Right lobe of liver (tissue), 6 donors: Measurements from ENCODE around the gene TM2D1. TPM values are rescaled to one million over a fixed set of nuclear protein-coding genes. Genes with fewer than 3 reads are reported as not detected.

Source experiments
- ATAC-seq, 4 donors: fragments of 200-7000 bp; cut with Tn5 transposase; one replicate each; pipeline ENCODE4 v1.9.1; 2020; ENCODE audit warnings: mild to moderate bottlenecking in 4 of 4, moderate library complexity in 4 of 4
- DNase-seq, 3 donors: peaks; one replicate each; pipeline ENCODE4 v3.0.0-alpha.2; 2020
- H3K27ac ChIP-seq, 3 donors: fragments of 200-600 bp; one replicate each; pipeline ENCODE4 v1.8.0; 2022
- H3K27me3 ChIP-seq, 2 donors: fragments of 200-600 bp; one replicate each; pipeline ENCODE4 v1.8.0; 2022
- H3K36me3 ChIP-seq, 4 donors: fragments of 200-600 bp; sonication (generic) in 1 of 4; one replicate each; pipeline versions ENCODE4 v1.5.1 to v1.8.0; 2017 to 2022; ENCODE audit warnings: control low read depth in 1 of 4
- H3K4me1 ChIP-seq, 4 donors: fragments of 200-600 bp; sonication (generic) in 1 of 4; one replicate each; pipeline versions ENCODE4 v1.5.1 to v1.8.0; 2017 to 2022; ENCODE audit warnings: control low read depth in 1 of 4
- H3K4me3 ChIP-seq, 3 donors: fragments of 200-600 bp; one replicate each; pipeline ENCODE4 v1.8.0; 2022
- H3K9me3 ChIP-seq, 4 donors: fragments of 200-600 bp; sonication (generic) in 1 of 4; one replicate each; pipeline versions ENCODE4 v1.5.1 to v1.8.0; 2017 to 2022; ENCODE audit warnings: control low read depth in 1 of 4
- POLR2A ChIP-seq: fragments of 450-650 bp; IDR thresholded peaks from one replicate; pipeline ENCODE4 v1.6.1; 2017; ENCODE audit warnings: antibody characterized with exemption, mild to moderate bottlenecking
- WGBS: methylation state at CpG from one replicate; pipeline ENCODE4 v1.1.6; 2018; ENCODE audit warnings: low coverage, low lambda C conversion rate; ENCODE audit not compliant: insufficient coverage; ENCODE audit errors: missing lambda C conversion rate; 5-methylcytosine and 5-hydroxymethylcytosine counted together
- intact Hi-C, 2 donors: fragments of 100-400 bp; cut with DNase I; formaldehyde crosslinking; loops; one replicate each; pipeline versions ENCODE4 v1.11.2 to v1.14.1; 2022
- long read RNA-seq: library from polyadenylated mRNA; unstranded; transcript quantifications from one replicate; pipeline ENCODE4 v2.0.0, GENCODE V29; 2019
- total RNA-seq, 6 experiments: library from RNA; depleted of rRNA in 2 of 6; stranded (reverse); fragments of >200 nt in 2 of 6; fragmentation: NEBNext Ultra II Directional in 3 of 6; extraction: Animal tissue kit (Norgen Biotek cat#: 25700) in 3 of 6; gene quantifications; one replicate each; pipeline versions ENCODE4 v1.1.0 to v1.2.4, GENCODE V29; 2016 to 2023
- TF ChIP-seq, protein P1 (sequence below), 4 donors: fragments of 200-600 bp in 3 of 4; fragments of 450-650 bp in 1 of 4; IDR thresholded peaks; one replicate each; pipeline versions ENCODE4 v1.5.1 to v1.8.0; 2016 to 2022; ENCODE audit warnings: antibody characterized with exemption in 4 of 4, mild to moderate bottlenecking in 2 of 4
- donor health status: DM: no; HTN: yes; CAD: no.
- donor health status: DM: no; HTN: no; CAD: no.
- donor health status: DM: no; HTN: no; CAD: no.
- donor health status: DM: no; HTN: yes; CAD: no.
- donor health status: DM: no; HTN: yes; CAD: no.

The TM2D1 gene
- total RNA-seq, result 10 to 100 TPM; 15.0 to 24.5 (median 20.3) TPM
- long read RNA-seq, partial matches to known transcripts, result 0 of 4 reads
- long read RNA-seq, other reads (novel, unspliced or antisense), result 0 of 4 reads

DNA sequence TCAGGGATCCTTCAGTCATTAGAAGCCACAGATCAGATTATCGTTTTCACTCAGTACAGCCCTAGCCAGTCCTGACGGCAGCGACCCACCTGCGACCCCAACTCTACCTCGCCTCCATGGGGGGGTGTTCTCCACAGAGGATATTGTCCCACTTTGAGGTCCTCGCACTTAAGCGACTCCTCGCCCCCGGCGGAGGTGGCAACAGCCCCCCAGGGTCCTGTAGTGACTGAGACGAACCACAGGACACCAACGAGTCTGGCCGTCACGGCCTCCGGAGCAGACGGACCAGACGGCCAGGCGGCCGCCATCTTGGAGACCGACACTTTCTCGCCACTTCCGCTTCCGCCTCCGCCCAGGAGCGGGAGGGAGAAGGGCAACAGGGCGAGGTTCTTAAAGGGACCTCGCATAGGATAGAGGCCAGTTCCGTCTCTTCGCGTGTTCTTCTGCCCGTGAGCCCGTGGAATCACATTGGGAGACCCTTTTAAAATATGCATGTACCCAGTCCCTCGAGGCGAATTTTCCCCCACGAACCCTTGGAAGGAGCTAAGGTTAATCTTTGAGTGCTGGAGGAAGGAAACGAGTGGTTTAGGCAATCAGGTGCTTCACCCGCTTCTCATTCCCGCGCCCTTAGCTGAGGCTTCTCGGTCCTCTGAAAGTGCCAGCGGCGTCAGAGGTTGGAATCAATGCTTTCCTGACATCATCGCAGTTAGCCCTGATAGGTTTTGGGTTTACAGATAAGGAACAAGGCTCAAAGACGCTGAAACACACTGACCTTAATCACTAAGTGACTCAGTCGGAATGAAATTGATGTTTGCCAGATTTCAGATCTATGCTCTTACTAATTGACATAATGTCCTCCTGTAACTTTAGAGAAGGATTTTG, at the start of gene TM2D1:
TM2D1 (minus strand) TSS at position 329 of the 882 bp plus-strand sequence; CDS start at position 308, 21 bp downstream.
- peak; percentile 91 for TF ChIP-seq POLR2A
- TF ChIP-seq, protein P1, sequence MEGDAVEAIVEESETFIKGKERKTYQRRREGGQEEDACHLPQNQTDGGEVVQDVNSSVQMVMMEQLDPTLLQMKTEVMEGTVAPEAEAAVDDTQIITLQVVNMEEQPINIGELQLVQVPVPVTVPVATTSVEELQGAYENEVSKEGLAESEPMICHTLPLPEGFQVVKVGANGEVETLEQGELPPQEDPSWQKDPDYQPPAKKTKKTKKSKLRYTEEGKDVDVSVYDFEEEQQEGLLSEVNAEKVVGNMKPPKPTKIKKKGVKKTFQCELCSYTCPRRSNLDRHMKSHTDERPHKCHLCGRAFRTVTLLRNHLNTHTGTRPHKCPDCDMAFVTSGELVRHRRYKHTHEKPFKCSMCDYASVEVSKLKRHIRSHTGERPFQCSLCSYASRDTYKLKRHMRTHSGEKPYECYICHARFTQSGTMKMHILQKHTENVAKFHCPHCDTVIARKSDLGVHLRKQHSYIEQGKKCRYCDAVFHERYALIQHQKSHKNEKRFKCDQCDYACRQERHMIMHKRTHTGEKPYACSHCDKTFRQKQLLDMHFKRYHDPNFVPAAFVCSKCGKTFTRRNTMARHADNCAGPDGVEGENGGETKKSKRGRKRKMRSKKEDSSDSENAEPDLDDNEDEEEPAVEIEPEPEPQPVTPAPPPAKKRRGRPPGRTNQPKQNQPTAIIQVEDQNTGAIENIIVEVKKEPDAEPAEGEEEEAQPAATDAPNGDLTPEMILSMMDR (IDR thresholded peaks at IDR 0.05), result no peak
- H3K36me3 ChIP-seq, result no peaks in the 10 kb centered on the region
- peaks cover 0 to 25% (median 4%) of the 10 kb centered on the region in 4 donors for H3K4me1 ChIP-seq
- intact Hi-C loops, result no loop called here
- no peaks in the 10 kb centered on the region for H3K27me3 ChIP-seq
- peak; percentile 88 to 94 (median 92) for DNase-seq
- H3K27ac ChIP-seq, result peak within 1 kb of the TSS; percentile 75 to 96 (median 92)
- peak; percentile 98 to 99 (median 99) for ATAC-seq
- no peaks in the 10 kb centered on the region for H3K9me3 ChIP-seq
- 0% methylated on average over 42 of the region's 45 CpGs for whole genome bisulfite sequencing
- peak within 1 kb of the TSS; percentile 71 to 98 (median 89) for H3K4me3 ChIP-seq

- peaks cover 0 to 56% (median 0%) of the 10 kb centered on the region in 4 donors for H3K36me3 ChIP-seq
- no peak overlapping the region for H3K27ac ChIP-seq
- intact Hi-C loops, result no loop called here
- no peak for DNase-seq
- H3K27me3 ChIP-seq, result no peaks in the 10 kb centered on the region
- H3K9me3 ChIP-seq, result no peaks in the 10 kb centered on the region
- H3K4me3 ChIP-seq, result no peak overlapping the region
- no peaks in the 10 kb centered on the region for H3K4me1 ChIP-seq
- WGBS, result 69% methylated on average over 1 of the region's 1 CpG
- ATAC-seq, result no peak
- TF ChIP-seq, protein P1 (IDR thresholded peaks at IDR 0.05), result no peak
- TF ChIP-seq POLR2A, result no peak
Measured at GRCh38 chr1:61770131-61770530, 45.2 kb upstream of the TM2D1 start.

- ATAC-seq, result no peak
- intact Hi-C loops, result no loop called here
Measured at GRCh38 chr1:61757950-61758349, 33.0 kb upstream of the TM2D1 start.

GRCh38 chr1:61756773-61757172, 31.8 kb upstream of the TM2D1 start:
- DNase-seq (no peak), ATAC-seq (no peak)
- Histone ChIP-seq H3K27me3 (no peaks in the 10 kb centered on the region), H3K36me3 (no peaks in the 10 kb centered on the region), H3K4me3 (no peak overlapping the region), H3K27ac (no peak overlapping the region), H3K9me3 (no peaks in the 10 kb centered on the region), H3K4me1 (peaks cover 0 to 6% (median 2%) of the 10 kb centered on the region in 4 donors)
- WGBS, result 84% methylated on average over 3 of the region's 3 CpGs
- intact Hi-C loops, result no loop called here
- TF ChIP-seq, protein P1 (IDR thresholded peaks at IDR 0.05), result no peak
- TF ChIP-seq POLR2A, result no peak

More at GRCh38 chr1:61757950-61758349, 33.0 kb upstream of the TM2D1 start:
- DNase-seq, result no peak
- H3K27me3 ChIP-seq, result no peaks in the 10 kb centered on the region
- H3K4me3 ChIP-seq, result no peak overlapping the region
- no peaks in the 10 kb centered on the region for H3K9me3 ChIP-seq
- peaks cover 0 to 5% (median 0%) of the 10 kb centered on the region in 4 donors for H3K4me1 ChIP-seq
- H3K36me3 ChIP-seq, result no peaks in the 10 kb centered on the region
- TF ChIP-seq, protein P1 (IDR thresholded peaks at IDR 0.05), result no peak
- no peak for TF ChIP-seq POLR2A
- no peak overlapping the region for H3K27ac ChIP-seq
- WGBS, result 65% methylated on average over 2 of the region's 2 CpGs
